HL-60 (cell line): Measurements from ENCODE around the gene OTOS.

Experiments used
- DNase-seq, 2 experiments: peaks; one replicate each; pipeline ENCODE4 v3.0.0-alpha.2; 2010 to 2020; ENCODE audit warnings: low read depth in 1 of 2, low spot score in 1 of 2
- H3K27ac ChIP-seq: fragments of 250-450 bp; sonication (Bioruptor Pico); replicated peaks from 2 replicates; pipeline ENCODE4 v1.5.1; 2020; ENCODE audit warnings: mild to moderate bottlenecking, moderate library complexity
- H3K27me3 ChIP-seq: fragments of 250-450 bp; sonication (Bioruptor Pico); 2 replicates; pipeline ENCODE4 v1.5.1; 2021; ENCODE audit warnings: mild to moderate bottlenecking, moderate library complexity; ENCODE audit not compliant: insufficient read depth, poor library complexity, severe bottlenecking
- H3K4me3 ChIP-seq: replicated peaks from 2 replicates; pipeline ENCODE4 v1.5.1; 2011; ENCODE audit warnings: mild to moderate bottlenecking, control low read depth, low read length; ENCODE audit not compliant: insufficient read depth
- GABPA ChIP-seq: IDR thresholded peaks from 2 replicates; pipeline ENCODE4 v1.6.1; 2012; ENCODE audit warnings: low read depth
- POLR2AphosphoS5 ChIP-seq: IDR thresholded peaks from 2 replicates; pipeline ENCODE4 v1.6.1; 2012; ENCODE audit warnings: low read depth
- SPI1 ChIP-seq: IDR thresholded peaks from 2 replicates; pipeline ENCODE4 v1.6.1; 2012; ENCODE audit warnings: low read depth, mild to moderate bottlenecking, borderline replicate concordance
- TF ChIP-seq, protein P1 (sequence below): IDR thresholded peaks from 2 replicates; pipeline ENCODE4 v1.6.1; 2012; ENCODE audit warnings: low read depth; ENCODE audit not compliant: insufficient replicate concordance
- TF ChIP-seq, protein P2 (sequence below): IDR thresholded peaks from one replicate; pipeline ENCODE4 v1.5.1; 2011; ENCODE audit warnings: low read length, control low read depth, inconsistent platforms; ENCODE audit not compliant: insufficient read depth

OTOS gene

DNA sequence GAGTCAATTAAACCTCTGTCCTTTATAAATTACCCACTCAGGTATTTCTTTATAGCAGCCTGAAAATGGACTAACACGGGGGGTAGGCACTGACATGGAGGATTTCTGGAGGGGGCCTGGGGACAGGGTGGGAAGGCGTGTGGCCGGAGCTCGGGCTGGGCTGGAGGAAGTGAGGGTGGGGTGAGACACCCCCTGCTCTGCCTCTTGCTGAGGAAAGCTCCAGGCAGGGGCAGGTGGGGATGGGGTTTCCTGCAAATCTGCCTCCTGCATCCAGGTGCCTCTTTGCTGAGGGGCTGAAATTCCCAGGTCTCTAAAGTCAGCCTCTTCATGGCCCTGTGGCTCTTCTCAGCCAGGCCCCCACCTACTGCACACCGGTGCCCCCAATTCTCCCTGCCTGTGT is 25.7 kb upstream of the OTOS start:
- TF ChIP-seq, protein P1, sequence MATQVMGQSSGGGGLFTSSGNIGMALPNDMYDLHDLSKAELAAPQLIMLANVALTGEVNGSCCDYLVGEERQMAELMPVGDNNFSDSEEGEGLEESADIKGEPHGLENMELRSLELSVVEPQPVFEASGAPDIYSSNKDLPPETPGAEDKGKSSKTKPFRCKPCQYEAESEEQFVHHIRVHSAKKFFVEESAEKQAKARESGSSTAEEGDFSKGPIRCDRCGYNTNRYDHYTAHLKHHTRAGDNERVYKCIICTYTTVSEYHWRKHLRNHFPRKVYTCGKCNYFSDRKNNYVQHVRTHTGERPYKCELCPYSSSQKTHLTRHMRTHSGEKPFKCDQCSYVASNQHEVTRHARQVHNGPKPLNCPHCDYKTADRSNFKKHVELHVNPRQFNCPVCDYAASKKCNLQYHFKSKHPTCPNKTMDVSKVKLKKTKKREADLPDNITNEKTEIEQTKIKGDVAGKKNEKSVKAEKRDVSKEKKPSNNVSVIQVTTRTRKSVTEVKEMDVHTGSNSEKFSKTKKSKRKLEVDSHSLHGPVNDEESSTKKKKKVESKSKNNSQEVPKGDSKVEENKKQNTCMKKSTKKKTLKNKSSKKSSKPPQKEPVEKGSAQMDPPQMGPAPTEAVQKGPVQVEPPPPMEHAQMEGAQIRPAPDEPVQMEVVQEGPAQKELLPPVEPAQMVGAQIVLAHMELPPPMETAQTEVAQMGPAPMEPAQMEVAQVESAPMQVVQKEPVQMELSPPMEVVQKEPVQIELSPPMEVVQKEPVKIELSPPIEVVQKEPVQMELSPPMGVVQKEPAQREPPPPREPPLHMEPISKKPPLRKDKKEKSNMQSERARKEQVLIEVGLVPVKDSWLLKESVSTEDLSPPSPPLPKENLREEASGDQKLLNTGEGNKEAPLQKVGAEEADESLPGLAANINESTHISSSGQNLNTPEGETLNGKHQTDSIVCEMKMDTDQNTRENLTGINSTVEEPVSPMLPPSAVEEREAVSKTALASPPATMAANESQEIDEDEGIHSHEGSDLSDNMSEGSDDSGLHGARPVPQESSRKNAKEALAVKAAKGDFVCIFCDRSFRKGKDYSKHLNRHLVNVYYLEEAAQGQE = no peak
- TF ChIP-seq GABPA (no peak), POLR2AphosphoS5 (no peak), SPI1 (no peak)
- TF ChIP-seq, protein P2, sequence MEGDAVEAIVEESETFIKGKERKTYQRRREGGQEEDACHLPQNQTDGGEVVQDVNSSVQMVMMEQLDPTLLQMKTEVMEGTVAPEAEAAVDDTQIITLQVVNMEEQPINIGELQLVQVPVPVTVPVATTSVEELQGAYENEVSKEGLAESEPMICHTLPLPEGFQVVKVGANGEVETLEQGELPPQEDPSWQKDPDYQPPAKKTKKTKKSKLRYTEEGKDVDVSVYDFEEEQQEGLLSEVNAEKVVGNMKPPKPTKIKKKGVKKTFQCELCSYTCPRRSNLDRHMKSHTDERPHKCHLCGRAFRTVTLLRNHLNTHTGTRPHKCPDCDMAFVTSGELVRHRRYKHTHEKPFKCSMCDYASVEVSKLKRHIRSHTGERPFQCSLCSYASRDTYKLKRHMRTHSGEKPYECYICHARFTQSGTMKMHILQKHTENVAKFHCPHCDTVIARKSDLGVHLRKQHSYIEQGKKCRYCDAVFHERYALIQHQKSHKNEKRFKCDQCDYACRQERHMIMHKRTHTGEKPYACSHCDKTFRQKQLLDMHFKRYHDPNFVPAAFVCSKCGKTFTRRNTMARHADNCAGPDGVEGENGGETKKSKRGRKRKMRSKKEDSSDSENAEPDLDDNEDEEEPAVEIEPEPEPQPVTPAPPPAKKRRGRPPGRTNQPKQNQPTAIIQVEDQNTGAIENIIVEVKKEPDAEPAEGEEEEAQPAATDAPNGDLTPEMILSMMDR = no peak
- H3K27ac ChIP-seq = no peak overlapping the region
- H3K27me3 ChIP-seq = no peaks in the 10 kb centered on the region
- DNase-seq = no peak
- H3K4me3 ChIP-seq = no peak overlapping the region

DNA sequence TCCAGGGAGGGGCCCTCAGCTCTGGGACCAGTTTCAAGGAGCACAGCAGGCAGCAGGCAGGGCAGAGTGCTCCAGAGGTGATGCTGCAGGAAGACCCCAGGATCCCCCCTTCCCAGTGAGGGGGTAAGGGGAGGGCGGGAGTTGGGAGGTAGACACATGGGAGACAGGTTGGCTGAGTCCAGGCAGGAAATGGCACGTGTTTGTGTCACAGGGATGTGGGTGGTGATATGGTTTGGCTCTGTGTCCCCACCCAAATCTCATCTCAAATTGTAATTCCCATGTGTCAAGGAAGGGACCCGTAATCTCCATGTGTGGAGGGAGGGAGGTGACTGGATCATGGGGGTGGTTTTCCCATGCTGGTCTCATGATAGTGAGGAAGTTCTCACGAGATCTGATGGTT is 25.2 kb upstream of the OTOS start:
- Histone ChIP-seq H3K27me3 (no peaks in the 10 kb centered on the region), H3K27ac (no peak overlapping the region)

DNA sequence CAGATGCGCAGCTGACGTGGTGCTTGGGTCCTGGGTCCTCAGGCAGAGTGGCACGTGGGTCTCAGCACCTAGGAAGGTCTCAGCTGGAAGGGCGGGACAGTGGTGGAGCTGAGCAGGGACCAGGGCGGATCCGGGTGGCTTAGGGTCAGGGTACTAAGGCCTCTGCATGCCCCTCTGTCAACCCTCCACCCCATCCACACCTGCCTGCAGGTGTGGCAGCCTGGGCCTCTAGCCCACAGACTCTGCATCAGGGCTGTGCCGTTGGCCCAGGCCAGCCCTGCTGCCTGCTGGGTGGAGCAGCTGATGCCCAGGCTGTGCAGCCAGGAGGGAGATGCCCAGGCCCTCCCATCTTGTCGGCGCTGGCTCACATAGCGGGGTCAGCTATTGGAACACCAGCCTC is 24.6 kb upstream of the OTOS start:
- no peak for DNase-seq
- TF ChIP-seq POLR2AphosphoS5 = no peak
- TF ChIP-seq GABPA = no peak
- TF ChIP-seq, protein P2 = no peak
- no peak for TF ChIP-seq SPI1
- TF ChIP-seq, protein P1 = no peak
- no peak overlapping the region for H3K27ac ChIP-seq
- H3K4me3 ChIP-seq = no peak overlapping the region
- H3K27me3 ChIP-seq = no peaks in the 10 kb centered on the region

More for the DNA sequence above, 25.2 kb upstream of the OTOS start:
- H3K4me3 ChIP-seq = no peak overlapping the region
- no peak for DNase-seq
- TF ChIP-seq, protein P2 = no peak
- TF ChIP-seq POLR2AphosphoS5 (no peak), GABPA (no peak), SPI1 (no peak)
- TF ChIP-seq, protein P1 = no peak
